NB4 (cell line): ENCODE results near the gene SPTLC3.

Experiments
- DNase-seq: peaks from one replicate; pipeline ENCODE4 v3.0.0; 2010; ENCODE audit warnings: low read depth
- H3K4me3 ChIP-seq: one replicate; pipeline ENCODE4 v1.5.1; 2011; ENCODE audit warnings: mild to moderate bottlenecking, low read depth, low read length, moderate library complexity
- MYC ChIP-seq: IDR thresholded peaks from 2 replicates; pipeline ENCODE4 v1.6.1; 2011; ENCODE audit warnings: low read depth, low read length
- POLR2A ChIP-seq: IDR thresholded peaks from 2 replicates; pipeline ENCODE4 v1.6.1; 2011; ENCODE audit warnings: mild to moderate bottlenecking; ENCODE audit not compliant: insufficient read length; ENCODE audit errors: extremely low read depth
- TF ChIP-seq, protein P1 (sequence below): IDR thresholded peaks from 2 replicates; pipeline ENCODE4 v1.6.1; 2011; ENCODE audit warnings: low read depth, low read length
- TF ChIP-seq, protein P2 (sequence below): IDR thresholded peaks from one replicate; pipeline ENCODE4 v1.5.1; 2012; ENCODE audit warnings: low read depth, low read length

The SPTLC3 gene

DNA sequence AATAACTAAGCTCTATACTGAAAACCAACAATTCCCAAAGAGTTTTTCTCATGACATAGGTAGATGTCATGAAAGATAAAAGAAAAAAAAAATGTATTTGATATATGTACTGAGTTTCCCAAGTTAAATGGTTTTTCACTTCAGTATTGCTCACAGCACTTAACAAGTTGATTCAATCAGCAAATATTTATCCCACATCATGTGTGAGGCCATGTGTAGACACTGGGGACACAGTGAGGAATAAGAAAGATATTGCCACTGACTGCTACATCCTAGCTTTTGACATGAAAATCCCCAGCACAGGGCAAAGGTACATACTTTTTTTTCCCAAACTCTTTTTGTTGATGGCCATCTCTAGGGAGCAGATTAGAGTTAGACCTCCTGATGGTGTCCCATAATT is 25.3 kb downstream of the SPTLC3 start:
- H3K4me3 ChIP-seq = no peak overlapping the region
- no peak for TF ChIP-seq POLR2A
- no peak for TF ChIP-seq MYC
- TF ChIP-seq, protein P1, sequence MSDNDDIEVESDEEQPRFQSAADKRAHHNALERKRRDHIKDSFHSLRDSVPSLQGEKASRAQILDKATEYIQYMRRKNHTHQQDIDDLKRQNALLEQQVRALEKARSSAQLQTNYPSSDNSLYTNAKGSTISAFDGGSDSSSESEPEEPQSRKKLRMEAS = no peak
- TF ChIP-seq, protein P2, sequence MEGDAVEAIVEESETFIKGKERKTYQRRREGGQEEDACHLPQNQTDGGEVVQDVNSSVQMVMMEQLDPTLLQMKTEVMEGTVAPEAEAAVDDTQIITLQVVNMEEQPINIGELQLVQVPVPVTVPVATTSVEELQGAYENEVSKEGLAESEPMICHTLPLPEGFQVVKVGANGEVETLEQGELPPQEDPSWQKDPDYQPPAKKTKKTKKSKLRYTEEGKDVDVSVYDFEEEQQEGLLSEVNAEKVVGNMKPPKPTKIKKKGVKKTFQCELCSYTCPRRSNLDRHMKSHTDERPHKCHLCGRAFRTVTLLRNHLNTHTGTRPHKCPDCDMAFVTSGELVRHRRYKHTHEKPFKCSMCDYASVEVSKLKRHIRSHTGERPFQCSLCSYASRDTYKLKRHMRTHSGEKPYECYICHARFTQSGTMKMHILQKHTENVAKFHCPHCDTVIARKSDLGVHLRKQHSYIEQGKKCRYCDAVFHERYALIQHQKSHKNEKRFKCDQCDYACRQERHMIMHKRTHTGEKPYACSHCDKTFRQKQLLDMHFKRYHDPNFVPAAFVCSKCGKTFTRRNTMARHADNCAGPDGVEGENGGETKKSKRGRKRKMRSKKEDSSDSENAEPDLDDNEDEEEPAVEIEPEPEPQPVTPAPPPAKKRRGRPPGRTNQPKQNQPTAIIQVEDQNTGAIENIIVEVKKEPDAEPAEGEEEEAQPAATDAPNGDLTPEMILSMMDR = no peak
- no peak for DNase-seq

DNA sequence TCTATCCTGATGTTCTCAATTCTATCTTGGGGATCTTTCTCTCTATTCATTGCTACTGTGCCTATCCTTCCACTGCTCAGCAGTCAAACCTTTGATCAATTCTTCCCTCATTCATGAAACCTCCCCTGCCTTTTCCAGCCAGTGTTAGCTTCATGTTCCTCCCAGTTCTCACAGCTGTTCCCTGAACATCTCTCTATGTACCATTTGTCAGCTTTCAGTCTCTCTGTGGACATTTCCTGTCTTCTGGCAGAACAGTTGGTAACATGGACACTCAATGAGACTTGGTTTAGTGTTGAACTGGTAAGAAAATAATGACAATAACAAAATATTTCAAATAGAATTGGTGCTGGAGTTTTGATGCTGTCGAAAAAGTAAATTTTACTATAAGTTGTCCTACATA is 26.2 kb downstream of the SPTLC3 start:
- DNase-seq = no peak
- TF ChIP-seq, protein P1 = no peak
- TF ChIP-seq MYC (no peak), POLR2A (no peak)
- TF ChIP-seq, protein P2 = no peak
- H3K4me3 ChIP-seq = no peak overlapping the region

DNA sequence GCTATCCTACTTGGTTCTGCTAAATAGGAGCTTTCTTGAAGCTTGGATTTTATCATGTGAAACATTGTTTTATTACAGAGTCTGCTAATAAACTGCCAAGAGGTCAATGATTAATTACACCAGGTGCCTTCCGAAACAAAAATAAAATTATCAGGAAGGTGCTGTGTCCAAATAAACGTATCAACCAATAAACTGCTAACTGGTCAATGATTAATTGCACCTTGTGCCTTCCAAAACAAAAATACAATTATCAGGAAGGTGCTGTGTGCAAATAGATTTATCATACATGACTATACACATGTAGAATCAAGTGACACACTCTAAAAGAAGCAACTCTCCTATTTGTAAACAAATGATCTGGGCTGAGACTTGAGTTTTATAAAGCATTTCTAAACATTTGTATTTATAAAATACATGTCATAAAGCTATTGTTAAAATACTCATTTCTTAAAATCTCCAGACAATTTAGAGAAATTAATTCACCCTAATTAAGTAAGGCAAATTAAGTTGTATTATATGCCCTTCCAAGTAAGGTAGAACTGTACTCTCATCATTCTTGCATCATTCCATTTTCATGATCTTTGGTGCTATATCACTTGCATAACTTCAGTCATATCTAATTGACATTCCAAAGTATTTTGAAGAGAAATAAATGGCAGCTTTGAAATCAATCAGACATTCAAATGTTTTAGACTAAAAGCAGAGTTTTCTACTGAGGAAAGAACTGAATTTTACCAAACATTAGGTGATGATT is 26.8 kb downstream of the SPTLC3 start:
- no peak for DNase-seq
- TF ChIP-seq, protein P2 = no peak
- TF ChIP-seq POLR2A (no peak), MYC (no peak)
- TF ChIP-seq, protein P1 = no peak
- H3K4me3 ChIP-seq = no peak overlapping the region

DNA sequence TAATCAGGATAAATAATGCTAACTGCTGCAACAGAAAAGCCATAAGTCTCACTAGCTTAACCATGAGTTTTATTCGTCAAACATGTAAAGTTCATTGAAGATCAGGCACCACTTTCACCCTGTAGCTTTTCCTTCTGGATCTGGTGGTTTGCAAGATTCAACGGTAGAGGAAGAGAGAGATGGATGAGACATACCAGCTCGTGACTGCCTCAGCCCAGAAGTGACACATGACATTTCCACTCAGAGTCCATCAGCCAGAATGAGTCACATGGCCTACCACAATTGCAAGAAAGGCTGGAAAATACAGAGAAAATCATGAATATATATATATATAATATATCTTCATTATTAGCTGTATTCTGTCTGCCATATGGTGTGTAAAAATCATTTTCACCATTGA is 29.0 kb downstream of the SPTLC3 start:
- DNase-seq = no peak

DNA sequence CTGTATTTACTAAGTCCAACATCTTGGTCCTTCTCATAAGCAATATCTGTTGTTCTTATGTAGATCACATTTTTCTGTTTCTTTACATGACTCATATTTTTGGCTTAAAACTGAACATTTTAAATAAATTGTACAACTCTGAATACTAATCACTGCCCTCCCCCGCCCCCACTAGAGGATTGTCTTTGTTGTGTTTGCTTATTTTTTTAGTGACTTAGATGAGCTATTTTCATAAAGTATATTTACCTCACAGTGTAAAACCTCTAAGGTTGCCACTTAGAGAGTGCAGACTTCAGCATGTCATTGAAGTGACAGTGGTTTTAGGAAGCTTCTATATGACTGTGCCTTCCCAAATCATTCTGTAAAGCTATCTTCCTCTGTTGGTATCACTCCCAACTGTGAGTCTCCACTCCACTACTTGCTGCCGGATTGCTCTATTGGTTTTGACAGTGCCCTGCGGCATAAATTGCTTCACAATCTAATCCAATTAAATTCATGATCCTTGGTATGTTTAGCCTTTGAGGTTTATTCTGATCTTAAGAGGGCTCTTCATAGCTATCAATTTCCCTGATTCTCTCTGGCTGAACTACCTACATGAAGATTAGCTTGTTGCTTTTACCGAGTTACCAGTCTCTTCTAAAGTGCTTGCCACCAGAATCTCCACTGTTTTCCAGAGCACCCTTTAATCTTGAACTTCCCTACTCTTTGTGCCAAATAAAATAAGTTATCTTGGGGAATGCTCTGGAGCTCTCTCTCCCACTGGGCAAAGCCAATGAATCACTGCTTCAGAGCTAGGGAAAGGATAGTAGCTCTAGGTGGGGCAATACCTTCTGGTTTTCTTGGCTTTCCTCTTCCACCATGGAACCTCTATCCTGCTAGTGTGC is 33.0 kb downstream of the SPTLC3 start:
- DNase-seq = no peak
- TF ChIP-seq MYC = no peak
- no peak for TF ChIP-seq POLR2A
- TF ChIP-seq, protein P2 = no peak
- TF ChIP-seq, protein P1 = no peak
- H3K4me3 ChIP-seq = no peak overlapping the region

More for the DNA sequence above, 29.0 kb downstream of the SPTLC3 start:
- no peak overlapping the region for H3K4me3 ChIP-seq
- no peak for TF ChIP-seq MYC
- TF ChIP-seq POLR2A = no peak
- TF ChIP-seq, protein P1 = no peak
- TF ChIP-seq, protein P2 = no peak
